Measurements from ENCODE around the gene ABCA6. TPM values are rescaled to one million over a fixed set of nuclear protein-coding genes. Genes with fewer than 3 reads are reported as not detected.
"Not testable (repeated sequence)": the region's sequence is repeated elsewhere in the genome, so short reads cannot be mapped to it uniquely, and the experiment has no call there.

The ABCA6 gene
- total RNA-seq, 1 experiment from 2014 or later = 0.99 TPM

GRCh38 chr17:69093279-69093789 is 48.4 kb downstream of the ABCA6 start:
- DNase-seq = no peak

GRCh38 chr17:69090365-69090764 is 51.3 kb downstream of the ABCA6 start:
- DNase-seq = no peak
- Histone ChIP-seq H3K4me3 (no peak overlapping the region), H3K36me3 (no peaks in the 10 kb centered on the region), H3K27me3 (no peaks in the 10 kb centered on the region), H3K9me3 (no peaks in the 10 kb centered on the region)

More at GRCh38 chr17:69093279-69093789, 48.4 kb downstream of the ABCA6 start:
- Histone ChIP-seq H3K9me3 (no peaks in the 10 kb centered on the region), H3K27me3 (no peaks in the 10 kb centered on the region), H3K4me3 (no peak overlapping the region), H3K36me3 (no peaks in the 10 kb centered on the region)

DNA sequence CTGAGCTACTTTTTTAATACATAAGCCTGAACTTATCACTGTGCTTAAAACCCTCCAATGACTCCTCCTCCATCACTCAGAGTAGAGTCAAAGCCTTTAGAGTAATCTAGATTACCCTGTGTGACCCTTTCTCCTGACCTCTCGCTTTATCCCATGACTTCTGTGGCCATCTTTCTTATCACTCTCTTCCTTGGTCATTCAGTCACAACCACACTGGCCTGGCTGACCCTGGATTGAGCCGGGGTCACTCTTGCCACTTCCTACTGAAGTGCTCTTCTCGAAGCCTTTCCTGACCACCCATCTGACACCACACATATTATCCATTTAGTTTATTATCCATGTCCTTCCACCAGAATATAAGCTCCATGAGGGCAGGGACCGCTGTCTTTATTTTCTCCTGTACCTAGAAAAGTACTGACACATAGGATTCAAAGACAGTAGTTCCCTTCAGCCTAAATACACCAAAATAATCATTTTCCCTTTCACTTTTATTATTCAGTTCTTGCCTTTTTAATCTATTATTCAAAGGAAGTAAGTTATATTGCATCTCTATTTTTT is 53.0 kb downstream of the ABCA6 start:
- Histone ChIP-seq H3K36me3 (no peaks in the 10 kb centered on the region), H3K4me3 (no peak overlapping the region), H3K27me3 (no peaks in the 10 kb centered on the region), H3K9me3 (no peaks in the 10 kb centered on the region)
- no peak for DNase-seq

DNA sequence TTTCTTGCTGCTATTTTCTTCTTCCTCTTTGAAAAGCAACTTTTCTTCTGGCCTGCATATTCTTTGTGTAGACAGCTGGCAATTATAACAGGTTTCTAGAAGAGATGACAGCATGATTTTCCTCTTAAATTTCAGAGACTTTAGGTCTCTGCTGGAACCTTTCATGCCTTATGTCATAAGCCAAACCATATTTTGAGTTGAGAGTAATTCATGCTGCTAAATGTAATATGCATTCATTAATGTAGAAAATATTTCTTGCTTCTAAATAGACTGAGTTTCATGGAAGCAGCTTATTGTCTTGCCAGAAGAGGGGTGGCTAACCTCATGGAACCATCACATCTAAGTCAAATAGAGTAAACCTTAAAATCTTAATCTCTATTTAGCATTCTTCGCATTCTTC is 55.1 kb downstream of the ABCA6 start:
- no peaks in the 10 kb centered on the region for H3K9me3 ChIP-seq
- no peaks in the 10 kb centered on the region for H3K27me3 ChIP-seq
- H3K36me3 ChIP-seq = no peaks in the 10 kb centered on the region
- no peak for DNase-seq
- no peak overlapping the region for H3K4me3 ChIP-seq

DNA sequence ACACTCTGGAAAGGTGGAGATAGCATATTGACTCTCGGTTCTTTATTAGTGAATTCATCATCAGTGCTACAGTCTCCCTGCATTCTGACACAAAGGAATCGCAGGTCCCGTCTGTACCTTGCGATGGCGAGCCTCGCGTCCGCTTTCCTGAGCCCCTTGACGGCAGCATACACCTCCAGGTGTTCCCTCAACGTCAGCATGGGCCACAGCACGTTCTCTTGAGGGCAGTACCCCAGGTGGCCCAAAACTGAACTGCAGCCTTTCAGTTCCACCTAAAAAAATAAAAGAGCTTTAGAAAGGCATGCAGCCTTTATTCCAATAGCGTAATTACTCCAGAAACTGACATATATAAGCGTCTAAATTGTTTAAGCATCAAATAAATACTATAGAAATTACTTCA is 56.8 kb downstream of the ABCA6 start:
- no peak for DNase-seq
- H3K9me3 ChIP-seq = no peaks in the 10 kb centered on the region
- no peaks in the 10 kb centered on the region for H3K36me3 ChIP-seq
- H3K4me3 ChIP-seq = no peak overlapping the region
- no peaks in the 10 kb centered on the region for H3K27me3 ChIP-seq

DNA sequence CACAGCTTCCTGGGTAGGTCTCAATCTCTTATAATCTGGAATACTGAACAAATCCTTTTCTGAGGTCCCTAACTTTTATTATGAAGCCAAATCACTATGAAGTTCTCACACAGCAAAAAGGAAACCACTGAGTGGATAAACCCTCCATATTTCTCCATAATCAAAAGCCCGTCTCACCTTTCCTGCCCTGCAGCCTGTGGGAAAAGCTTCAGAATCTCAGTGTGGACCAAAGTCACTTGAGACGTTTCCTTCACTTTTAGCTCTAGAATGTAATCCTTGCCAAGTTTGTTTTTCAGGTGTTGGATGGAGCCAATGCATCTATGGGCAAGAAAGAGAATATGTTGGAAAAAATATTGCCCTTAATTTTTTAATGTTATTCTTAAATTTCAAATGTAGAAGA is 59.0 kb downstream of the ABCA6 start:
- DNase-seq = no peak
- H3K27me3 ChIP-seq = no peaks in the 10 kb centered on the region
- no peaks in the 10 kb centered on the region for H3K9me3 ChIP-seq
- H3K4me3 ChIP-seq = no peak overlapping the region
- H3K36me3 ChIP-seq = no peaks in the 10 kb centered on the region

- Histone ChIP-seq H3K4me3 (no peak overlapping the region), H3K27me3 (no peaks in the 10 kb centered on the region), H3K36me3 (no peaks in the 10 kb centered on the region), H3K9me3 (no peaks in the 10 kb centered on the region; the same call in 1 of the 2 replicates)
- no peak for DNase-seq
These were observed 62.8 kb downstream of the ABCA6 start for GRCh38 chr17:69078864-69079263.

- H3K27me3 ChIP-seq = no peaks in the 10 kb centered on the region
- no peaks in the 10 kb centered on the region for H3K36me3 ChIP-seq
- H3K9me3 ChIP-seq = no peaks in the 10 kb centered on the region; the same call in 1 of the 2 replicates
- no peak overlapping the region for H3K4me3 ChIP-seq
- DNase-seq = no peak
These were observed 65.9 kb downstream of the ABCA6 start for GRCh38 chr17:69075823-69076222.

DNA sequence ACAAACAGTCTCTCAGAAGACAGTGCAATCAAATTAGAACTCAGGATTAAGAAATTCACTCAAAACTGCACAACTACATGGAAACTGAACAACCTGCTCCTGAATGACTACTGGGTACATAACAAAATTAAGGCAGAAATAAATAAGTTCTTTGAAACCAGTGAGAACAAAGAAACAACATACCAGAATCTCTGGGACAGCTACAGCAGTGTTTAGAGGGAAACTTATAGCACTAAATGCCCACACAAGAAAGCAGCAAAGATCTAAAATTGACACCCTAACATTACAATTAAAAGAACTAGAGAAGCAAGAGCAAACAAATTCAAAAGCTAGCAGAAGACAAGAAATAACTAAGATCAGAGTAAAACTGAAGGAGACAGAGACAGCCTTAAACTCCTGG is 68.3 kb downstream of the ABCA6 start:
- not testable (repeated sequence) for H3K36me3 ChIP-seq, H3K9me3 ChIP-seq, H3K27me3 ChIP-seq, DNase-seq, H3K4me3 ChIP-seq

DNA sequence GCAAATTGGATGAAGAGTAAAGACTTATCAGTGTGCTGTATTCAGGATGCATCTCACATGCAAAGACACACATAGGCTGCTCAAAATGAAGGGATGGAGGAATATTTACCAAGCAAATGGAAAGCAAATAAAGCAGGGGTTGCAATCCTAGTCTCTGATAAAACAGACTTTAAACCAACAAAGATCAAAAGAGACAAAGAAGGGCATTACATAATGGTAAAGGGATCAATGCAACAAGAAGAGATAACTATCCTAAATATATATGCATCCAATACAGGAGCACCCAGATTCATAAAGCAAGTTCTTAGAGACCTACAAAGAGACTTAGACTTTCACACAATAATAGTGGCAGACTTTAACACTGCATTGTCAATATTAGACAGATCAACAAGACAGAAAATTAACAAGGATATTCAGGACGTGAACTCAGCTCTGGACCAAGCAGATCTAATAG is 68.9 kb downstream of the ABCA6 start:
- H3K4me3 ChIP-seq, H3K9me3 ChIP-seq, H3K27me3 ChIP-seq, H3K36me3 ChIP-seq, DNase-seq: not testable (repeated sequence)

- H3K27me3 ChIP-seq, DNase-seq, H3K4me3 ChIP-seq, H3K9me3 ChIP-seq, H3K36me3 ChIP-seq: not testable (repeated sequence)
These were observed 70.5 kb downstream of the ABCA6 start for GRCh38 chr17:69071233-69071586.

GRCh38 chr17:69070378-69071232 is 71.1 kb downstream of the ABCA6 start:
- H3K27me3 ChIP-seq, H3K4me3 ChIP-seq, H3K9me3 ChIP-seq, H3K36me3 ChIP-seq, DNase-seq: not testable (repeated sequence)

- Histone ChIP-seq H3K36me3 (no peaks in the 10 kb centered on the region), H3K27me3 (0 out of 2 replicates have a peak, but pooled peaks cover 2% of the 10 kb centered on the region), H3K9me3 (no peaks in the 10 kb centered on the region), H3K4me3 (no peak overlapping the region)
- no peak for DNase-seq
These were observed 72.4 kb downstream of the ABCA6 start for GRCh38 chr17:69069226-69069750.

- Histone ChIP-seq H3K36me3 (no peaks in the 10 kb centered on the region), H3K9me3 (no peaks in the 10 kb centered on the region), H3K4me3 (no peak overlapping the region), H3K27me3 (0 out of 2 replicates have a peak, but pooled peaks cover 2% of the 10 kb centered on the region)
- DNase-seq = no peak
These were observed 74.2 kb downstream of the ABCA6 start for GRCh38 chr17:69067274-69068047.

DNA sequence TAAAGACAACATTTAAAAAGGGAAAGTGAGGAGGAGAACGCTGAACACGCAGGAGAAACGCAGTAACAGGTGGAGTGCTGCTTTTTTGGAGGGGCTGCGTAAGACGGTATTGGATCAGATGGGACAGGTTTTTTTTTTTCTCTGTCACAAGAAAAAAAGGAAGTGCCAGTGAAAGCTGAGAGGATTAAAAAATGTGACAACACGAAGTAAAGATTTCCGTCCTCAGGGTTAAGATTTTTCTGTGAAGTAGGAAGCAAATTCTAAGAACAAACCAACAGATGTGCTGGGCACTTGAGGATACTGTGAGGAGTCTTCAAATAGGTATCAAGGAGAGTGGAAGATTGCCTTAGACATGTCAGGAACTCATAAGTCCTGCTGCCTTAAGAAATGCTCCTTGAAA is 75.2 kb downstream of the ABCA6 start:
- no peak for DNase-seq
- H3K27me3 ChIP-seq = 0 out of 2 replicates have a peak, but pooled peaks cover 2% of the 10 kb centered on the region
- H3K4me3 ChIP-seq = no peak overlapping the region
- H3K36me3 ChIP-seq = no peaks in the 10 kb centered on the region
- H3K9me3 ChIP-seq = no peaks in the 10 kb centered on the region

DNA sequence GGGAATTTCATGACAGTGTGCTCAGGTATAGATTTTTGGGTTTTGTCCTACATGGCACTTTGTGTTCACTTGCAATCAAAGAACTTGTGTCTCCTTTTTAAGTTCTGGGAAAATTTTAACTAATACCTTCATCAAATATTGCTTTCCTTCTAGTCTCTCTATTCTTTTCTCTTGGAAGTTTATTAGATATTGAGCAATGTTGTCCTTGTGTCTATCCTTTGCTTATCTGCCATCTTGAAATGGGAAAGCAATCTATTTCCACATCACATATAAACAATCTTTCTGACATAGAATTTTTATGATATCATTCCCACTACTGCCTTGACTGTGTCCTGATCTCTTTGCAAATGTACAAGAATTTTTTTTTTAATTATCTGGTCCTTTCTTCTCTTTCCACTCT is 76.6 kb downstream of the ABCA6 start:
- no peak for DNase-seq

DNA sequence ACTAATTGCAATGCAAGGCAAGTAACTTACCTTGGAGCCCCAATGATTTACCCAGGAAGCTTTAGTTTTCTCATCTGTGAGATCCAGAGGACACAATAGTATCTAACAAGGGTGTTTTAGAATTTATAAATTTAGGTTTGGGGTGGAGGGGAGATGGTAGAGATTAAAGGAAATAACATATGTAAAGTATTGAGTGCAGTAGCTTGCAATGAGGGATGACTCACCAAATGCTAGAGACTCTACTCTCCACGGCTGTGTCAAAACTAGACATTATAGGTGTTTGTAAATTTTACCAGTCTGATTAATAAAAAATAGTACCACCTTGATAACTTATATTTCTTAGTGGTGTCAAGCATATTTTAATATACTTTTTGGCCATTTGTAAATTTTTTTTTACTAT is 77.2 kb downstream of the ABCA6 start:
- H3K27me3 ChIP-seq = 0 out of 2 replicates have a peak, but pooled peaks cover 2% of the 10 kb centered on the region
- H3K36me3 ChIP-seq = no peaks in the 10 kb centered on the region
- H3K9me3 ChIP-seq = no peaks in the 10 kb centered on the region
- DNase-seq = no peak
- H3K4me3 ChIP-seq = no peak overlapping the region

More for the DNA sequence above, 76.6 kb downstream of the ABCA6 start:
- H3K9me3 ChIP-seq = no peaks in the 10 kb centered on the region
- no peak overlapping the region for H3K4me3 ChIP-seq
- no peaks in the 10 kb centered on the region for H3K36me3 ChIP-seq
- 0 out of 2 replicates have a peak, but pooled peaks cover 2% of the 10 kb centered on the region for H3K27me3 ChIP-seq

All from MG63 (cell line).